Measurements from ENCODE around the gene KLF13.

- TF ChIP-seq CTCF (IDR thresholded peaks at IDR 0.05) (no peak), POLR2A (IDR thresholded peaks at IDR 0.05) (no peak)
Measured at GRCh38 chr15:31341071-31341470, 14.4 kb downstream of the KLF13 start.

Data from body of pancreas (tissue), 4 donors.